DND-41 (cell line): ENCODE results near the gene ST7.

Source experiments
- CTCF ChIP-seq: IDR thresholded peaks from 2 replicates; pipeline ENCODE4 v1.5.1; 2012; ENCODE audit warnings: borderline replicate concordance, low read length, moderate library complexity, mild to moderate bottlenecking; ENCODE audit not compliant: poor library complexity, severe bottlenecking; ENCODE audit errors: extremely low read depth
- EZH2 ChIP-seq: IDR thresholded peaks from 3 replicates; pipeline ENCODE4 v1.6.1; 2012; ENCODE audit warnings: borderline replicate concordance, low read depth, mild to moderate bottlenecking, moderate library complexity, low read length, inconsistent platforms; ENCODE audit not compliant: severe bottlenecking

- TF ChIP-seq CTCF (no peak), EZH2 (no peak)
Observed at GRCh38 chr7:117064688-117065087, 111.4 kb downstream of the ST7 start.
